Activated B cell treated with CpG ODN at 0.5 μM for 24 hours (primary cell): Measurements from ENCODE around the gene CHD1L. TPM values are rescaled to one million over a fixed set of nuclear protein-coding genes. Genes with fewer than 3 reads are reported as not detected.
"Not testable (repeated sequence)": the region's sequence is repeated elsewhere in the genome, so short reads cannot be mapped to it uniquely, and the experiment has no call there.

ENCODE experiments used
- ATAC-seq: fragments of 200-7000 bp; cut with Tn5 transposase; one replicate; pipeline ENCODE4 v1.10.0; 2021; ENCODE audit warnings: low read depth, mild to moderate bottlenecking, moderate library complexity
- CTCF ChIA-PET: fragments of 350-600 bp; sonication (Branson Sonifier 250); formaldehyde crosslinking; loops from one replicate; lab custom pipeline; 2021; ENCODE audit warnings: antibody characterized with exemption; lab: Charles Lee
- POLR2A ChIA-PET: fragments of 350-600 bp; sonication (Branson Sonifier 250); formaldehyde crosslinking; loops from one replicate; lab custom pipeline; 2021; ENCODE audit warnings: antibody characterized with exemption; lab: Charles Lee
- DNase-seq: peaks from one replicate; pipeline ENCODE4 v3.0.0; 2022
- H3K27ac Mint-ChIP-seq: one replicate; pipeline ENCODE4 v1.8.0; 2020; ENCODE audit warnings: mixed read lengths
- H3K27me3 Mint-ChIP-seq: one replicate; pipeline ENCODE4 v1.8.0; 2021; ENCODE audit warnings: mixed read lengths
- H3K36me3 Mint-ChIP-seq: one replicate; pipeline ENCODE4 v1.8.0; 2021; ENCODE audit warnings: low read depth, mixed read lengths
- H3K4me1 Mint-ChIP-seq: one replicate; pipeline ENCODE4 v1.8.0; 2021; ENCODE audit warnings: mixed read lengths
- H3K4me3 Mint-ChIP-seq: one replicate; pipeline ENCODE4 v1.8.0; 2020; ENCODE audit warnings: mild to moderate bottlenecking, mixed read lengths
- H3K9me3 Mint-ChIP-seq: one replicate; pipeline ENCODE4 v1.8.0; 2020; ENCODE audit warnings: mixed read lengths
- intact Hi-C: fragments of 100-400 bp; cut with micrococcal nuclease; formaldehyde crosslinking; loops from one replicate; pipeline ENCODE4 v1.15.1; 2024
- total RNA-seq: library from RNA; stranded (reverse); gene quantifications from 2 replicates; pipeline ENCODE4 v1.2.3, GENCODE V29; 2022
- TF ChIP-seq, protein P1 (sequence below): fragments of 200-600 bp; IDR thresholded peaks from one replicate; pipeline ENCODE4 v1.8.0; 2022; ENCODE audit warnings: antibody characterized with exemption, mild to moderate bottlenecking

CHD1L gene
- total RNA-seq, 1 donor from 2014 or later: 55.7 TPM

DNA sequence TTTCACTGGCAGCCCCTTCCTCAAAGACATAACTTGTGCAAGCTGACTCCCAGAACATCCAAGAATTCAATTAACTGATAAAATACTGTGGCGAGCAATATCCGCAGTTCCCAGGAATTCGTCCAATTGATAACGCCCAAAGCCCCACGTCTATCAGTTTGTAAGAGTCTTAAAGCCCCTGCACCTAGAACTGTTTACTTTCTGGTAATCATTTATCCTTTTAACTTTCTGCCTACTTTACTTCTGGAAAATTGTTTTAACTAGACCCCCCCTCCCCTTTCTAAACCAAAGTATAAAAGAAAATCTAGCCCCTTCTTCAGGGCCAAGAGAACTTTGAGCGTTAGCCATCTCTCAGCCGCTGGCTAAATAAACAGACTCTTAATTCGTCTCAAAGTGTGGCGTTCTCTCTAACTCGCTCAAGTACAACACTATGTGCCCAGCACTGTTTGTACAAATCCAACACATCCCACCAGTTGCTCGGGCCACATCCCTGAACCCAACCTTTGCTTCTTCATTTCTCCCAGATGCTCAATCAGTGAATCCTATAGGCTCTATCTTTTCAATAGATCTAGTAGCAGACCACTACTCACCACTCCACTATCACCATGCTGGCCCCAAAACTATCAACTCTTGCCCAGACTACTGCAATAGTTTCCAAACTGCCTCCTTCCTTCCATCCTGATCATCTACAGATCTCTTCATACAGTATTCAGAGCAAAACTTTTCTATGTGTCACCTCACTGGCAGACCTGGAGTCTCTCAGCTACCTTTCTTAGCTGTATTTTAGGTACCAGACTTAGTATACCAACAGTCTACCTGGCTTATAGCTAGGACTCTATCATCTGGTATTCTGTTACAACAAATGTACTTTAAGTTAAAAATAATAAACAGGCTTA, 3.3 kb upstream of the CHD1L start:
- ATAC-seq (no peak), DNase-seq (no peak)
- ChIA-PET POLR2A (interaction anchor here (1.0 kb wide), 1 partner anchor 154 kb away, joined by 3 read pairs; no protein-coding TSS in a partner anchor), CTCF (no interaction called here)
- TF ChIP-seq, protein P1, sequence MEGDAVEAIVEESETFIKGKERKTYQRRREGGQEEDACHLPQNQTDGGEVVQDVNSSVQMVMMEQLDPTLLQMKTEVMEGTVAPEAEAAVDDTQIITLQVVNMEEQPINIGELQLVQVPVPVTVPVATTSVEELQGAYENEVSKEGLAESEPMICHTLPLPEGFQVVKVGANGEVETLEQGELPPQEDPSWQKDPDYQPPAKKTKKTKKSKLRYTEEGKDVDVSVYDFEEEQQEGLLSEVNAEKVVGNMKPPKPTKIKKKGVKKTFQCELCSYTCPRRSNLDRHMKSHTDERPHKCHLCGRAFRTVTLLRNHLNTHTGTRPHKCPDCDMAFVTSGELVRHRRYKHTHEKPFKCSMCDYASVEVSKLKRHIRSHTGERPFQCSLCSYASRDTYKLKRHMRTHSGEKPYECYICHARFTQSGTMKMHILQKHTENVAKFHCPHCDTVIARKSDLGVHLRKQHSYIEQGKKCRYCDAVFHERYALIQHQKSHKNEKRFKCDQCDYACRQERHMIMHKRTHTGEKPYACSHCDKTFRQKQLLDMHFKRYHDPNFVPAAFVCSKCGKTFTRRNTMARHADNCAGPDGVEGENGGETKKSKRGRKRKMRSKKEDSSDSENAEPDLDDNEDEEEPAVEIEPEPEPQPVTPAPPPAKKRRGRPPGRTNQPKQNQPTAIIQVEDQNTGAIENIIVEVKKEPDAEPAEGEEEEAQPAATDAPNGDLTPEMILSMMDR: no peak
- no peak overlapping the region for H3K27ac Mint-ChIP-seq
- intact Hi-C loops: no loop called here
- H3K27me3 Mint-ChIP-seq: no peaks in the 10 kb centered on the region
- H3K9me3 Mint-ChIP-seq: no peaks in the 10 kb centered on the region
- H3K4me3 Mint-ChIP-seq: no peak overlapping the region
- peaks cover 14% of the 10 kb centered on the region for H3K4me1 Mint-ChIP-seq
- peaks cover 3% of the 10 kb centered on the region for H3K36me3 Mint-ChIP-seq

DNA sequence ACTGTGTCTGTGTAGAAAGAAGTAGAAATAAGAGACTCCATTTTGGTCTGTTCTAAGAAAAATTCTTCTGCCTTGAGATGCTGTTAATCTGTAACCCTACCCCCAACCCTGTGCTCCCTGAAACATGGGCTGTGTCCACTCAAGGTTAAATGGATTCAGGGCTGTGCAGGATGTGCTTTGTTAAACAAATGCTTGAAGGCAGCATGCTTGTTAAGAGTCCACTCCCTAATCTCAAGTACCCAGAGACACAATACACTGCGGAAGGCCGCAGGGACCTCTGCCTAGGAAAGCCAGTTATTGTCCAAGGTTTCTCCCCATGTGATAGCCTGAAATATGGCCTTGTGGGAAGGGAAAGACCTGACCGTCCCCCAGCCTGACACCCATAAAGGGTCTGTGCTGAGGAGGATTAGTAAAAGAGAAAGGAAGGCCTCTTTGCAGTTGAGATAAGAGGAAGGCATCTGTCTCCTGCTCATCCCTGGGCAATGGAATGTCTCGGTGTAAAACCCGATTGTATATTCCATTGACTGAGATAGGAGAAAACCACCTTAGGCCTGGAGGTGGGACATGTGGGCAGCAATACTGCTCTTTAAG, 2.3 kb upstream of the CHD1L start:
- peaks cover 20% of the 10 kb centered on the region for H3K4me1 Mint-ChIP-seq
- H3K27me3 Mint-ChIP-seq, H3K36me3 Mint-ChIP-seq, H3K27ac Mint-ChIP-seq, CTCF ChIA-PET, H3K9me3 Mint-ChIP-seq, H3K4me3 Mint-ChIP-seq, DNase-seq, ATAC-seq: not testable (repeated sequence)
- POLR2A ChIA-PET: interaction anchor here (1.0 to 3.2 kb wide), 2 partner anchors 68 to 156 kb away, joined by 3 to 57 read pairs; partner anchors contain the start of gene PRKAB2
- intact Hi-C loops: loop anchor here (10.0 kb wide), 2 partner anchors 355 to 865 kb away; no protein-coding TSS in a partner anchor

DNA sequence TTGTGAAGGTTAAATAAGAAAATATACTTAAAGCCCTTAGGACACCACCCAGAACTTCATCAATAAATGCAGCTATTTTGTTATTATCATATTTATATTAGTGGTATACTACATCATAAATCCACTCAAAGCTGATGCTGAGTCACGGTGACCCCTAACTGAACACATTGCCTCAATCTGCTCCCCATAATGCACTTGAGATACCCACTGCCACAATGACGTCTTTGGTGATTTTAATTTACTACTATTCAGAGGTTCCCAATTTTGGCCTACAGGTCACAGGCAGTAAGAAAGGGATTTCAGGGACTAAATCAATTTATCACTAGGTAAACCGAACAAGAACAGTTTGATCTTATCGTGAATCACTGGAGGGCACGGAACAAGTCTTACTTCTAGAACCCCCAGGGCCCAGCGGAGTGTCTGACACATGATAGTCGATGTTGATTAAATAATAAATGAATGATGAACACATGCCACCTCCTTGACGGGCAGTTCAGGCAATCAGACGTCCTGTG, 493 bp upstream of the CHD1L start:
- ChIA-PET CTCF (interaction anchor here (0.6 to 3.5 kb wide), 8 partner anchors 16 to 157 kb away, joined by 3 to 24 read pairs (median 4); partner anchors contain the start of genes FMO5 and PRKAB2), POLR2A (interaction anchor here (0.6 to 3.2 kb wide), 9 partner anchors 16 to 862 kb away, joined by 3 to 57 read pairs (median 6); partner anchors contain the start of genes FMO5 and PRKAB2)
- peak overlapping the region; percentile 93 for H3K4me3 Mint-ChIP-seq
- TF ChIP-seq, protein P1: no peak
- DNase-seq: no peak
- H3K36me3 Mint-ChIP-seq: peaks cover 5% of the 10 kb centered on the region
- peak overlapping the region; percentile 84 for H3K27ac Mint-ChIP-seq
- H3K9me3 Mint-ChIP-seq: no peaks in the 10 kb centered on the region
- no peaks in the 10 kb centered on the region for H3K27me3 Mint-ChIP-seq
- peaks cover 32% of the 10 kb centered on the region for H3K4me1 Mint-ChIP-seq
- ATAC-seq: no peak
- intact Hi-C loops: loop anchor here (2.0 to 10.0 kb wide), 3 partner anchors 157 to 867 kb away; no protein-coding TSS in a partner anchor

DNA sequence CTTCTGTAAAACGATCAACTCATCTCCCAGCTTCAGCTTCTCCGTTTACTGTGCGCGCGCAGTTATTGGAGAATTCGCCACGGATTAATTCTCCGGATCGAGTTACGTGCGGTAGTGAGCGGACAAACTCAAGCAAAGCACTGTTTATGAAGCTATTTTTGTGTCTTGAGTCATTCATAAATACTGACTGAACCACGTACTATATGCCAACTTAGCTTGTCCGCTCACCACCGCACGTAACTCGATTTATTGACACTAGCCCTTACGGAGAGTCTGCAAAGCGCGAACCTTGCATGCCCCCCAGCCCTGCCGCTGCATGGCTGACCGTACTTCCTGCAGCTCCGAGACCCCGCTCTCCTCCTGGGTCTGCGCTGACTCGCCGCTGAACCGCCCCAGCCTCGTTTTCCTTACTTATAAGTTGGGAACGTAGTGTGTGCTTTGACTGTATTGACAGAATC, 773 bp downstream of the CHD1L start:
- Mint-ChIP-seq H3K27me3 (no peaks in the 10 kb centered on the region), H3K4me1 (peaks cover 43% of the 10 kb centered on the region), H3K27ac (peak overlapping the region; percentile 87), H3K9me3 (no peaks in the 10 kb centered on the region), H3K4me3 (peak overlapping the region; percentile 93), H3K36me3 (peaks cover 5% of the 10 kb centered on the region)
- ATAC-seq (peak; percentile 4), DNase-seq (no peak)
- intact Hi-C loops: loop anchor here (1.0 to 10.0 kb wide), 5 partner anchors 18 to 868 kb away; partner anchors contain the start of genes FMO5 and PRKAB2
- POLR2A ChIA-PET: interaction anchor here (1.6 to 3.2 kb wide), 6 partner anchors 18 to 856 kb away, joined by 4 to 57 read pairs (median 12); partner anchors contain the start of genes FMO5 and PRKAB2
- TF ChIP-seq, protein P1: no peak
- CTCF ChIA-PET: interaction anchor here (0.7 to 3.5 kb wide), 10 partner anchors 11 to 221 kb away, joined by 3 to 16 read pairs (median 3); partner anchors contain the start of gene PRKAB2

DNA sequence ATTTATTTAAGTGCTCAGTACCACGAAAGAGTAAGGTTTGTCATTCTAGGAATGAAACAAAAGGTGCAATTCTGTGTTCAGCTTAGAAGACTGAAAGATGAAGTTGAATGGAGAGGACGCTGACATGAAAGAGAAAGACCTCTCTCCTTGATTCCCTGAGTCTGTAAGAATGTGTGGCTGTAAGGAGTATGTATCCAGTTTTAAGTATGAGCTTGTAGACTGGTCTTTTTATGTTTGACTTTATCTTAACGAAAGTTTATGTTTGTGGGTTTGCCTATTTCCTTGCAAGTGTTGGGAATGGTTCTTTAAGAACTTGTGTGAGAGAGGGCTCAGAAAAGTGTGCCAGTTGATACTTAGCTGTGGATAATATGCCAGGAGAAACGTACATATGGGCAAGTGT, 1.4 kb downstream of the CHD1L start:
- Mint-ChIP-seq H3K4me3 (peak overlapping the region; percentile 93), H3K9me3 (no peaks in the 10 kb centered on the region), H3K27ac (peak overlapping the region; percentile 87), H3K4me1 (peaks cover 45% of the 10 kb centered on the region), H3K36me3 (peaks cover 5% of the 10 kb centered on the region), H3K27me3 (no peaks in the 10 kb centered on the region)
- ChIA-PET POLR2A (interaction anchor here (0.5 to 3.2 kb wide), 5 partner anchors 18 to 856 kb away, joined by 3 to 57 read pairs (median 14); partner anchors contain the start of genes FMO5 and PRKAB2), CTCF (interaction anchor here (0.7 to 3.5 kb wide), 9 partner anchors 10 to 222 kb away, joined by 3 to 16 read pairs (median 3); partner anchors contain the start of gene PRKAB2)
- intact Hi-C loops: loop anchor here (1.0 to 10.0 kb wide), 5 partner anchors 19 to 869 kb away; partner anchors contain the start of genes FMO5 and PRKAB2
- DNase-seq (no peak), ATAC-seq (no peak)
- TF ChIP-seq, protein P1: no peak
